Measurements from ENCODE around the gene OSBP2.
A peak's percentile ranks its signal among the peaks of the same experiment; 100 is the strongest.
"Not testable (repeated sequence)": the region's sequence is repeated elsewhere in the genome, so short reads cannot be mapped to it uniquely, and the experiment has no call there.

OSBP2 gene

DNA sequence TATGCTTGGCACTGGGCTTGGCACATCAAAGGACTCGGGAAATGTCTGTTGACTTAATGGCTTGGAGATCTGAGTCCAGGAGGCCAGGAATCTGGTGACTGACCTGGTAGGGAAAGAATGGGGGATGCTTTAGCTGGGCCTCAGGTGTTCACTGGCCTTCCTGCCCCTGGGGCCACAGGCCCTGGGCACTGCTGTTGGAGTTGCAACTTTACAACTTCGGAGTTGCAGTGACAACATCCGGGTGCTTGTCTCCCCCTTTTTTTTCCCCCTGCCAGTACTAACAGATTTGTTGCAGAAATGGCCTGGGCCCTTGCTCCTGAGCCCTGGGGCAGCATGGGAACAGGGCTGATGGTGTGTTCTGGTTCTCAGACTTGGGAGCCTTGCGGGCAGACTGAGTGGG, 23.8 kb downstream of the OSBP2 start:
- no peak for DNase-seq (ENCODE audit: low read depth in 2 of 2)

GRCh38 chr22:30718938-30719337, 24.3 kb downstream of the OSBP2 start:
- no peak for DNase-seq (ENCODE audit: low read depth in 2 of 2)

- no peak for DNase-seq (ENCODE audit: low read depth in 2 of 2)
Observed at GRCh38 chr22:30720263-30720837, 25.7 kb downstream of the OSBP2 start.

DNA sequence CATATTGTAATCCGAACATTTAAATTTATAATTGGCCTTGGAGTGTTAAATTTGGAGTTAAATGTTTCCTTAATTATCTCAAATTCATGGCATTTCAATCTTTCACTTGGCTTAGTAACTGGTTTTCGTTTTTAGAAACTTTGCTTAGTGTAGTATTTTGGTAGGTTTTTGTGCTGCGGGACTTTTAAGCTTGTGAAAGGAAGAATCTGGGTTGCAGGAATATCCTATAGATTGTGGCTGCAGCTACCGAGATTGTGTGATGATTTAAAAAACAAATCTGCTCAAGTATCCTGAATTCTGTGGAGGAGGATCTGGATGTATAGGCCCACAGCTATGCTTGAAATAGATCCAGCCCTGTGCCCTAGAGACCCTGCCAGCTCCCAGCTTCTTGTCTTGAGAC, 27.1 kb downstream of the OSBP2 start:
- no peak for DNase-seq (ENCODE audit: low read depth in 2 of 2)

- no peak for DNase-seq (ENCODE audit: low read depth in 2 of 2)
Observed at GRCh38 chr22:30728826-30729225, 34.2 kb downstream of the OSBP2 start.

DNA sequence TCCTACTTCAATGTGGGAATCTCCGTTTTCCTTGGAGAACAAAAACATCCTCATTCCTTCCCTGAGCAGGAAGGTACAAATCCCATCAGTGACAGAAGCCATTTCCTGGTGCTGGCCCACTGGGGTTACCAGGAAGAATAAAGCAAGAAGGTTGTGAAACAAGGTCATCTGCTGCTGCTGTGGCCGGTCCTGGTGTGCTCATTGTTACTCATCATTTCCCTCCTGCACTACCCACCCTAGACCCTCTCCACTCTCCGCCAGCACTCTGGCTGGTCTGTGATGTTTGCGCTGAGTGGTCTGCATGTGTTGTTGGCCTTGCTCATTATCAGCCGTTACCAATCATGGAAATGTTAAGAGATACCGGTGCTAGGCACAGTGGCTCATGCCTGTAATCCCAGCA, 37.0 kb downstream of the OSBP2 start:
- no peak for DNase-seq (ENCODE audit: low read depth in 2 of 2)

DNA sequence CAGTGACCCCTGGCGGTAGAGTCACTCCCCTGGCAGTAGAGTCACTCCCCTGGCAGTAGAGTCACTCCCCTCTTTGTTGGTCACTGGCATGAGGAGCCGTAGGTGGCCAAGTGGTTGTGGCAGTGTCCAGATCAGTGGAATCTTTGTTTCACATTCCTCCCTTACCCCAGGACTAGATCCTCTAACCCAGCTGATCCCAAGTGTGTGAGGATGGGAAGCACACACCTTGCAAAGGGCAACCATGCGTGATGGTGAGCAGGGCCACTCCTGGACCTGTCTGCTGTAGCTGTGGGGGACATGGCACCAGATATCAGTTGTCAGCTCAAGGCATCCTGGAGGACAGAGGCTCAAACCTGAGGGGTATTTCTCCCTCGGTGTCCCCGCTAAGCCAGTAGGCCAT, 37.8 kb downstream of the OSBP2 start:
- no peak for DNase-seq (ENCODE audit: low read depth in 2 of 2)

DNA sequence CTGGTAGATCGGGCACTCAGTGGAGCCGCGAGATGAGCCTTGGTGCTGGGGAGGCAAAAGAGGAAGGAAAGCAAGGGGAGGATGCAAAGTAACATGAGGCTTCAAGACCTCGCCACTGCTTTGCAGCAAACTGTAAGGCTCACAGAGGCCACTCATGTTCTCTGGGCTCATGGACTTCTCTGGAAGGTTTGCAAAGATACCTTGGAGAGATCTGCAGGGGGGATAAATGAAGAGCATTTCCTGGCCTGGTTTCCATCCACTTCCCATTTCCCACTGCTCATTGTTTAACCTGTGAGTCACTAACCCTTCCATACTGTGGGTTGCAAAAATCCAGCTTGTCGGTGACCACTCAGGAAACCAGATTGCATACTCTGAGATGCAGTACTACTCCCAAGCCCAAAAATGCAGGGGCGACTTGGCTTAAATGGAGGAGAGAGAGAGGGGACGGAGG, 38.5 kb downstream of the OSBP2 start:
- DNase-seq (ENCODE audit: low read depth in 2 of 2): no peak

- not testable (repeated sequence) for DNase-seq (ENCODE audit: low read depth in 2 of 2)
Observed at GRCh38 chr22:30740007-30740406, 45.3 kb downstream of the OSBP2 start.

GRCh38 chr22:30740511-30740910, 45.8 kb downstream of the OSBP2 start:
- not testable (repeated sequence) for DNase-seq (ENCODE audit: low read depth in 2 of 2)

DNA sequence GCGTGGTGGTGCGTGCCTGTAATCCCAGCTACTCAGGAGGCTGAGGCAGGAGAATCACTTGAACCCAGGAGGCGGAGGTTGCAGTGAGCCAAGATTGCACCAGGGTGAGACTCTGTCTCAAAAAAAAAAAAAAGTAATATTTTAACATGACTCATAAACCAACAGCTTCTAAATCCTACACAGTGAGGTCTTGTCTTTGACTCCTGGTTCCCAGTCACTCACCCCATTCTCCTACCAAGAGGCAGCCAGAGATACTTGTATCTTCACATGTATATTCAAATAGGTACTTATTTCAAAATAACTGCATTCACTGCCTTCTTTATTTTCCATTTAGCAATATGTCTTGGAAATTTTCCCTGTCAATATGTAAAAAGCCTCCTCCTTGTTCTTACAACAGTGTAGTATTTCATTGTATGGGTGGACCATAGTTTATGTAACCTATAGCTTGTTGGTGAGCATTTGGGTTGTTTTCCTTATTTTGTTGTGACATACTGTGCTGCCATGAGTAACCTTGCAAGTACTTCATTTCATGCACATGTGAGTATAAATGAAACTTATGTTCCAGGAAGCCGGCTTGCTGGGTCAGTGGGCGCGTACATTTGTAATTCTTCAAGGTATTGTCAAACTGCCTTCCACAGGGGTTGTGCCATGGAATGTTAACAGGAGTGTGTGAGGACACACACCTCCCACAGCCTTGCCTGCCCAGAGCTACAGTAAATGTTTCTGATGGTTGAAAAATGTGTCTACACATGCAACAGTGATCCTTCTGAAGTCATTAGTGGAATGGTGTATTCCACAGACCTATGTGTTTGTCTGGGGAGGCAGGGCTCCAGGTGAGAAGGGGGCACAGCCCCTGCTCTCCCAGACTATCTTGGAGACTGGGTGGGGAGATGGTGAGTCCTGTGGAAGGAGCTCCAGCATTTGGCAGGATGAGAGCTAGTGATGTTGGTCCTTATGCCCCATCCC, 47.9 kb downstream of the OSBP2 start:
- DNase-seq (ENCODE audit: low read depth in 2 of 2): no peak

DNA sequence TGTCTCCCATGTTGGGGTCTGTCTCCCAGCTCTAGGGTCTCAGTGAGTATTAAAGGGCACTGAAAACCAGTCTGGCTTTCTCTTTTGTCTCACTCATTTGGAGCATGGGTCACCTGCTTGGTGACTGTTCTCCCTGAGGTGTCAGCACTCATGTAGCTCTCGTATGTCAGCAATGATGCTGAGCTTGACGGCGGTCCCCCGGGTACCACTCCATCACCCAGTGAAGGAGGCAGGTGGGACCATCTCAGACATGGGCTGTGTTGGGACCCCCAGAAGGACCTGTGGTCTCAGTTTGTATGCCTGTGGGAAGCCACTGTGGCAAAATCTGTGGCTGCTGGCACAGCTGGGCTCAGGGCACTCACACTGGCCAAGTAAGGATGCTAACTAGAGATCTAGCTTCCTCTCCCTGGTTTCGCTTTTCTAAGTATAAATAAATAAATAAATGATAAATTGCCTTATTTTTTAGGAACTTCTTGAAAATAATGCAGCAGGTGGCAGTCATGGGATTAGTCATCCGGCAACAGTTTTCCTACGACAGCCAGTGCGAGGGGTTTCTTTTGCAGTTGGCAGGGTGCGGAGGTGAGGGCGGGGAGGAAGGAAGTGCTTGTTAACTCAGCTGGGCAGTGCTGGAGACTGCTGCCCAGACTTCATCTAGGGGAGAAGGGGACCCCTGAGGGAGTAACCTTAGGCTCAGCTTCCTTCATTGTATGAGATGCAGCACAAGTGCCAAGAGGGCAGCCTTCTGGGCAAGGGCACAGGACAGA, 48.8 kb downstream of the OSBP2 start:
- no peak for DNase-seq (ENCODE audit: low read depth in 2 of 2)

- no peak for DNase-seq (ENCODE audit: low read depth in 2 of 2)
Observed at GRCh38 chr22:30744224-30744623, 49.5 kb downstream of the OSBP2 start.

DNA sequence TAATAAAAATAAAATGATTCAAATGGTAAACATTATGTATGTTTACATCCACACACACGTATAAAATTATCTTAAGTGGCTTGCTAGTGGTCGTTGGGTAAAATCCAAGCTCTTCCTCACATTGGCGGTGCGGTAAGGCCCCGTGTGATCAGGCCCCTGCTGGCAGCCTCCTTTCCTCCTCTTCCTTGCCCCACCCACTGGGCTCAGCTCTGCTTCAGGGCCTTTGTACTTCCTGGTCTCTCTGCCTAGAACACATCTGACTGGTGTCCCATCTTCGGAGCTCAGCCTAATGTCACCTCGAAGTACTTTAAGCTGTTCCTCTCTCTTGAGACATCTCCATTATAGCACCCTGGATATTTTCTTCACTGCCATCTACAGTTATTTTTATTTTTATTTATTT, 52.8 kb downstream of the OSBP2 start:
- no peak for DNase-seq (ENCODE audit: low read depth in 2 of 2)

GRCh38 chr22:30749272-30749671, 54.6 kb downstream of the OSBP2 start:
- no peak for DNase-seq (ENCODE audit: low read depth in 2 of 2)

- no peak for DNase-seq (ENCODE audit: low read depth in 2 of 2)
Observed at GRCh38 chr22:30749849-30750248, 55.2 kb downstream of the OSBP2 start.

- no peak for DNase-seq (ENCODE audit: low read depth in 2 of 2)
Observed at GRCh38 chr22:30751529-30751928, 56.9 kb downstream of the OSBP2 start.

DNA sequence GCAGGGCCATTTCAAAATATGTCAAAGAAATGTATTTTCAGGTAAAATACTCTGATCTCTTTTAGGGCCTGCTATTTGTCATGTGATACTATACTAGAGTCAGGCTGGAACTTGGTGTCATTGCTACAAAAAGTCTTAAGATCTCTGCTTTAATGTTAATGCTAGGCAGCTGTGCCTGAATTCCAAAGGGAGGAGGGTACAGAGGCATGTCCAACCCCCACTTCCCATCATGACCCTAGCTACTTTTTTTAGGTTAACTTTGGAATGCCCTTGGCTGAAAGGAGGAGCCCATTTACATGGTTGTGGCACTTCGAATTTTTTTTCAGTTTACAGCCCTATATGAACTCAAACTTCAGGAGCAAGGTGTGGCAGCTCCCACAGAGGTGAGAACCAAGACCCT, 58.1 kb downstream of the OSBP2 start:
- DNase-seq (ENCODE audit: low read depth in 2 of 2): no peak

- DNase-seq (ENCODE audit: low read depth in 2 of 2): no peak
Observed at GRCh38 chr22:30753701-30754100, 59.0 kb downstream of the OSBP2 start.

DNA sequence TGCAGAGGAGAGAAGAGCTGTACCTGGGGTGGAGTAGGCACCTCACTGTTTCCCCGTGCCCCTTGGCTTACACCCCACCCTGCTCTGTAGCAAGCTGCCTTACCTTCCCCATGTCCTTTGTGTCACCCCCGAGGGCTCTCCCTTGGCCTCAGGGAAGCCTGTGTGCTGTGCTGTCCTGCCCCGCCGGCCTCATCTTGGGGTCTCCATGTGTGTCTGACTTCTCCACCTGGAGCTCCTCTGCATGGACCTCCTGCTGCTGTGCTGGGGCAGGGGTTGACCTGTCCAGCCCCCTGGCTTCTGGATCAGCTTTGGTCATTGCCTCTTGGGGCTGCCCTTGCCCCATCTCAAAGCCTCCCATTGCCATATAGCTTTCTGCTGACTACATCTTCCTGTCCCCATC, 59.8 kb downstream of the OSBP2 start:
- DNase-seq (ENCODE audit: low read depth in 2 of 2): no peak

DNA sequence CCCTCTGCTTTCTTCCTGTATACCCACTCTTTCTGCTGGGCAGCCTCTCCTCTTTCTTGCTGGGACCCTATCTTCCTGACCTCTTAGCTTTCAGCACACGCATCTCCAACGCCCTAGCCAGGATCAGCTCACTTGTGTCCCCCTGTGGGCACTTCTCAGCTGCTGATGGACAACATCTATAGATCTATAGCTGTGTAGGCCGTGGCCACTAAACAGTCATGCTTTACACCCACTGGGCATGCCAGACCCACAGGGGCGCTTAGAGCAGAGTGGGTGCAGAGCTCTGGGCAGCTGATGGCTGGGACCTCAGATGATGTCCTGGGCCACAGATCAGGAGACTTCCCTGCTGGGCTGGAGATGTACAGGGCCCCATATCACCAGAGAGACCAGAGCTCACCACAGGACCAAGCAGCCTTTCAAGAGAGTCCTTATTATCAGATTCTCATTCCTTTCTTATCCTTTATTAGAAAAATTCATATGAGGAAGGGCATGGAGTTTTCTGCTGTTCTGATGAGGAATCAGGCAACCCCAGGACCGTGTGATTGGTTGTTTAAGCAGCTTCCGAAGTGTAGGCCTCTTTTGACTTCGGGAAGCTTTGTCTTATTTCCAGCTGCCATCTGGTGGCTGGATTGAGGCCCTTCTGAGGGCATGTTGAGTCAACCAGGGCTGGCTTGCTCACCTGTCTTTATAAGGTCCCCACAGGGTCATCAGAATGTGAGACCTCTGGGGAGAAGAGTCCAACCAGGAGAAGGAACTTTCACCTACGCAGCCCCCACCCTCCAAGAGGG, 60.5 kb downstream of the OSBP2 start:
- peak in 1 of 2 donors; percentile 10 for DNase-seq (ENCODE audit: low read depth in 2 of 2)

DNA sequence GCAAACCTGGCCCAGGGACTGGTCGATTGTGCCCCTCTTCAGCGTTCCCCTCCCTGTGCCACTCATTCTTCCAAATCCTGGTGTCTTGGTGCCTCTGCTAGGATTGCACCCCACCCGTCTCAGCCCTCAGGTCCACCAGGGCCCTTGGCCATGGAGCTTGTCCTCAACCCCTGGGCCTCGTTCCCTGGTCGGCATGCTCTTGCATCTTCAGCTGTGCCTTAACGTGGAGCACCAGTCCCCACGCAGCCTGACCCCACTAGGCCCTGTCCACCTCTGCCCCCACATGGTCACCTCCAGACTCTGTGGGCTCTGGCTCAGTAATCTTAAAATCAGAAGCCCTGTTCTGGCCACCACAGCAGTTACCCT, 61.1 kb downstream of the OSBP2 start:
- no peak for DNase-seq (ENCODE audit: low read depth in 2 of 2)
